ENCODE data around the gene IFNLR1. TPM values are rescaled to one million over a fixed set of nuclear protein-coding genes. Genes with fewer than 3 reads are reported as not detected.

IFNLR1 gene
- total RNA-seq, 1 donor from 2014 or later = 4.0 TPM

- peak; percentile 82 for ATAC-seq
Measured at GRCh38 chr1:24119859-24120756, 67.0 kb downstream of the IFNLR1 start.

GRCh38 chr1:24119489-24119858 lies 67.6 kb downstream of the IFNLR1 start:
- ATAC-seq = no peak

DNA sequence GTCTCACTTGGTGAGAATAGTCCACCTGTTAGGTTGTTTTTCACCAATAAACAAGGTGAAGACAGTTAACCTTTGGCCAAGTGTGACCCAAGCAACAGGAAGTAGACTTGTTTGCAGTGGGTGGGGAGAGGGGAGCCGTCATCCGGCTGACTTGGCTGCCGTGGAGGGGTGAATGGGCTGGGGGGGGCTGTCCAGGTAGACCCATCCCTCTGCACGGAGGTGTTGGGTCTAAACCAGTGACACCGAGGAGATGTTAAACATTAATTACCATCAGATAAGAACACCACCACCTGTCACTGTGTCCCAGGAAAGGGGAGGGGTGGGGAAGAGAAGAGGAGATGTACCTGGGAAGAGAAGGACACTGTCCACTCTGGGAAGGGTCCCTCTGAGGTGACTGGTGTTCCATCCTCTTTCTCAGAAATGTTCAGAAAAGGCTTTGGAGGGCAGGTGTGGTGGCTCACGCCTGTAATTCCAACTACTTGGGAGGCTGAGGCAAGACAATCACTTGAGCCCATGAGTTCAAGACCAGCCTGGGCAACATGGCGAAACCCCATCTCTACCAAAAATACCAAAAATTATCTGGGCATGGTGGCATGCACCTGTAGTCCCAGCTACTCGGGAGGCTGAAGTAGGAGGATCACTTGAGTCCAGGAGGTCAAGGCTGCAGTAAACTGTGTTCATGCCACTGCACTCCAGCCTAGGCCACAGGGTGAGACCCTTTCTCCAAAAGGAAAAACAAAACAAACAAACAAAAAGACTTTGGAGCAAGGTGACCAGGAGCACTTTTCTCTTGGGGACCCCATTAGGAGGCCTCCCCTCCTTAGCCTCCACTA lies 68.5 kb downstream of the IFNLR1 start:
- ATAC-seq = no peak

DNA sequence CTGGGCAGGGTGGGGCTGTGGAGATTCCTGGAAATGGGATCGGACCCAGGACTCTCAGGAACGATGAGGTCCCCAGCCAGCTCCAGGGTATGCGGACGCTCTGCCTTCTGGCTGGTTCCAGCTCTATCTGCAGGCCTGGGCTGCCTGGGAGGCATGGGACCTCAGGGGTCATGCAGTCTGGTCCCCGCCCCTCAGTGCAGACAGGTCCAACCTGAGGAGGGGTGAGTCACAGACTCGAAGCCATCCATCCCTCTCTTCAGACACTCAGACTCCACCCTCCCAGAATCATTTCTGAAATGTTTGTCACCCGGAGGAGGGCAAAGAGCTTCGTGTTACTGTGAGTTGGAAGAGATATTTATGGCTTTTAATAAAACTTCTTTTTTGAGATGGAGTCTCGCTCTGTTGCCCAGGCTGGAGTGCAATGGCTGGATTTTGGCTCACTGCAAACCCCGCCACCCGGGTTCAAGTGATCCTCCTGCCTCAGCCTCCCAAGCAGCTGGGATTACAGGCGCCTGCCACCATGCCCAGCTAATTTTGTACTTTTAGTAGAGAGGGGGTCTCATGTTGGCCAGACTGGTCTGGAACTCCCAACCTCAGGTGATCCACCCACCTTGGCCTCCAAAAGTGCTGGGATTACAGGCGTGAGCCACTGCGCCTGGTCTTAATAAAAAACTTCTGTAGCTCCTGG lies 69.2 kb downstream of the IFNLR1 start:
- ATAC-seq = peak; percentile 75

- no peak for ATAC-seq
Measured at GRCh38 chr1:24117132-24117531, 70.0 kb downstream of the IFNLR1 start.

GRCh38 chr1:24114753-24115152 lies 72.3 kb downstream of the IFNLR1 start:
- ATAC-seq = no peak

GRCh38 chr1:24113641-24114033 lies 73.5 kb downstream of the IFNLR1 start:
- no peak for ATAC-seq

GRCh38 chr1:24111996-24112779 lies 74.9 kb downstream of the IFNLR1 start, which contains the start of gene MYOM3:
Gene MYOM3 (minus strand): TSS chr1:24112135. CDS start chr1:24108636, 3,499 bp downstream.
- peak; percentile 58 for ATAC-seq

GRCh38 chr1:24111262-24111995 lies 75.7 kb downstream of the IFNLR1 start:
- peak; percentile 47 for ATAC-seq

DNA sequence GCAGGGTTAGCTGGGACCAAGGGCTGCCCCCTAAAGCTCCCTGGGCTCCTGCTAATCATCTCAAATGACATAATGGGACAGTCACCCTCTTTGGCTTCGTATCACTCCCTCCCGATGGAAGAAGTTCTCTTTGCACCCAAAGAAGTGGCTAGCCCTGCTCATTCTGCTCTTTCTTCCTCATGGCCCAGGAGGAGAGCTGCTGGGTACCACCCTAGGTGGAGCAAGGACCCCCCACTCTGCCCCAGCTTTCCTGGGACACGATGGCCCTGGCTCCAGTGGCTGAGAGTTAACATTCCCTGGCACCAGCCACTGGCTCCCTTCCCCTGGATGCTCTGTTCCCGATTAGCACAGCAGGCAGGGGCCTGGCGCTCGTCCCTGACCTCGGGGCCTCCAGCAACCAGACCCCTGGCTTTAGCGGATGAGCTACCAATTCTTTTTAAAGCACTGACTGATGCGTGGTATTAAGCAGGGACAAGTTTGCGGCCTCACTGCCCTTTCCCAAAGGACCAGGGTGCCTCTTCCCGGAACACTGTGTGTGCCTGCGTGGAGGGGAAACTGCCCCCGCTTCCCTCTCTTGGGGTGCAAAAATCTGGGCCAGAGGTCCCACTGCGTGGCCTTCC lies 76.3 kb downstream of the IFNLR1 start:
- no peak for ATAC-seq

GRCh38 chr1:24109686-24110475 lies 77.2 kb downstream of the IFNLR1 start:
- ATAC-seq = no peak

DNA sequence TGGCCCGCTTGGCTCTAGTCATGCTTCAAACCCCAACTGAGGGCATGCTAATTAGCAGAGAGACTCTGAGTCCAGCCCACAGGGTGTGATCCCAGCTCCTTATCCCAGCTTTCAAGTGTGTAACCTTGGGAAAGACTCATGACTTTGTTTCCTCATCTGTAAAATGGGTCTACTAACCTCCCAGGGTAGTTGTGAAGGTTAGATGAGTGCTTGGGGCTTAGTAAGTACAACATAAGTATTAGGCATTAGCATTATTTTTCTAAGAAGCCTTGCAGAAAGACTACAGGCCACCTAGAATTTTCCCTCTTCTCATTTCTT lies 78.0 kb downstream of the IFNLR1 start:
- no peak for ATAC-seq

DNA sequence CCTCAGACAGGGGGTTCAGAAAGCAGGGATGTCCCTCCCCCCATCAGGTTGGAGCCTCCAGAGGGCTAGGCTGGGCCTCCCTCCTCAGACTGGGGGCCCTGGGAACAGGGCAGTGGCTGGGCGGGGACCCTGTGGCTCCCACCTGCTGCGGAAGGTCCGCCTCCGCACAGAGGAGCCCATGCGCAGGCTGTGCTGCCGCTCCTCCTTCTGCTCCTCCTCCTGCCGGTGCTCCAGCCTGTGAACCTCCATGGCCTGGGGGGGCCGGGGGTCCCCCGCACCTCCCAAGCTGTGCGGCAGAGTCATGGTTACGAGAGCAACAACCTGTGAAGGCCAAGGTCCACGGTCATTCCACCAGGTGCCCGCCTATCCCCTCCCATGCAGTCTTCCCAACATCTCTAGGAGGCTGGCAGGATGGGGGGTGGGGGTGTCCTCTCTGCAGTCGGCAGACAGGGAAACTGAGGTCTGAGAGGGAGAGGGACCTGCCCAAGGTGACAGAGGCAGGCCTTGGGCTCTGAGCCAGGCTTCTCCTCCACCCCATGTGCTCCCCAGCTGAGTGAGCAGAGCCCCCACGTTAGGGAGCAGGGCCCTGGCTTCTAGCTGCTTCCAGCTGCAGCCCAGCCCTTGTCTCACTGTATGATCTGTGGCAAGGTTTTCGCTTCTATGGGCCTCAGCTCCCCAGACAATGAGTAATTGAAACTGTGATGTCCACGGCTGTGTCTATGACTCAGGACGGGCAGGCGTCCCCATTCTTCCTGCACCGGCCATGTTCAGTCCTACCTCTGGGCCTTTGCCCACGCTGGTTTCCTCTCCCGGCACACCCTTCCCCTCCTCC lies 78.5 kb downstream of the IFNLR1 start:
- peak; percentile 82 for ATAC-seq

DNA sequence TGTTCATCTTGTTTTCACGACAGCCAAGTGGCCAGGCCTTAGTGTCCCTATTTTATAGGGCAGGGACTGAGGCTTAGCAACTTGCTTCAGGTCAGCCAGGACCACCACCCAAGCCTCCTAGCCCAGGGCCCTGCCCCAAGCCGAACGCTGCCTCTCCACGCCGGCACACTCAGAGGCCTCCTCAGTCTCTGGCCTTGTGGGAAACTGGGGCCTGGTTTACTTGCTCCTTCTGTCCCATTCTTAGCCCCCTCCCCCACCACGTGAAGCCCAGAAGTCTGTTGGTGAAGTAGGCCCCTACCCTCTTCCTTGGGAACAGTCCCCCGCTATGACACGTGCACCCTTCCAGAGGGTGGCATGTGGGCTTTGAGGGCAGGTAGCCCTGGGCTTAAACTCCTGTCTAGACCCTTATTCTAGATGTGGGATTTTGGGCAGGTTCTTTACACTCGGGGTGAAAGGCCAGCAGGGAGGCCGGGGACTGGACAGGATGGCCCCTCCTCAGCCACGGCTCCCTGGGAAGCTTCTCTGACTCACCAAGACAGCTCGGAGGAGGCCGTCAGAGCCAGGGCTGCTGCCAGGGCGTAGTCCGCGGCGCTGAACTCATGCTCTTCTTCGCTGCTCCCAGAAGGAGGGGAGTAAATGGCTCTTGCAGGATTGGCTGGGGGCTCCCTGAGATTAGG lies 79.5 kb downstream of the IFNLR1 start:
- ATAC-seq = peak; percentile 65

GRCh38 chr1:24105368-24106160 lies 81.5 kb downstream of the IFNLR1 start:
- no peak for ATAC-seq

DNA sequence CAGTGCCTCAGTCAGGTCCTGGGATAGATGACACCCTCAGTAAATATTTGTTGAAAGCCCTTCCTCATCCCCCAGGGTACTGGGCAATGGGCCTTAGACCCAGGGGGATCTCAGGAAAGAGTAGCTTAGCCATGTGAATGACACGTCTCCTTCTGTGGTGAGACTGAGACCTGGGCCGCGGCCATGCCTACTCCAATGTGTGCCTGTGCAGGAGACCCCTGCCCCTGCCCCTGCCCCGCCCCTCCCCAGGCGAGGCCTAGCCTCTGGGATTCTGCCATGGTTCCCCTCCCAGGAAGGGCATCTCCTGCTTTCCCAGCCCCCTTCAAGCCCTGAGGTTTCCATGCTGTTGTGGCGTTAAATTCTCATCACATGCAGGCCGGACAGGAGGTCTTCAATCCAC lies 82.2 kb downstream of the IFNLR1 start:
- no peak for ATAC-seq
